Epithelial cell of esophagus (primary cell): ENCODE data around the gene SLC37A2.

Experiments used
- DNase-seq: peaks from one replicate; pipeline ENCODE4 v3.0.0; 2010; ENCODE audit warnings: low read depth
- H3K4me3 ChIP-seq: 2 replicates; pipeline ENCODE4 v1.5.1; 2011; ENCODE audit warnings: mild to moderate bottlenecking, low read length, control low read depth
- CTCF ChIP-seq: IDR thresholded peaks from 2 replicates; pipeline ENCODE4 v1.5.1; 2011; ENCODE audit warnings: low read depth, mild to moderate bottlenecking, low read length, control low read depth, inconsistent platforms; ENCODE audit not compliant: insufficient read depth; ENCODE audit errors: missing control alignments

SLC37A2 gene

GRCh38 chr11:125123194-125123946 lies 60.3 kb downstream of the SLC37A2 start:
- no peak for DNase-seq

GRCh38 chr11:125123947-125124617 lies 61.0 kb downstream of the SLC37A2 start:
- peak; percentile 59 for DNase-seq
- H3K4me3 ChIP-seq = no peak overlapping the region
- TF ChIP-seq CTCF = peak; percentile 54

More at GRCh38 chr11:125123194-125123946, 60.3 kb downstream of the SLC37A2 start:
- H3K4me3 ChIP-seq = no peak overlapping the region
- TF ChIP-seq CTCF = no peak

- H3K4me3 ChIP-seq = no peak overlapping the region
- no peak for TF ChIP-seq CTCF
- DNase-seq = no peak
Measured at GRCh38 chr11:125124618-125124992, 61.5 kb downstream of the SLC37A2 start.

- DNase-seq = peak; percentile 65
- TF ChIP-seq CTCF = no peak
- no peak overlapping the region for H3K4me3 ChIP-seq
Measured at GRCh38 chr11:125128450-125128849, 65.3 kb downstream of the SLC37A2 start.

GRCh38 chr11:125129316-125129993 lies 66.3 kb downstream of the SLC37A2 start:
- no peak for DNase-seq
- no peak for TF ChIP-seq CTCF
- no peak overlapping the region for H3K4me3 ChIP-seq

GRCh38 chr11:125132071-125132470 lies 69.0 kb downstream of the SLC37A2 start:
- H3K4me3 ChIP-seq = no peak overlapping the region
- DNase-seq = peak; percentile 51
- no peak for TF ChIP-seq CTCF
